GM08714 (cell line): ENCODE measurements around the gene SNN.

Source experiments
- H3K4me3 ChIP-seq: fragments of 200-500 bp; sonication (Bioruptor generic); 2 replicates; pipeline ENCODE4 v1.5.1; 2014; ENCODE audit warnings: mild to moderate bottlenecking, low read length, inconsistent platforms
- ZNF274 ChIP-seq: IDR thresholded peaks from 2 replicates; pipeline ENCODE4 v1.6.1; 2012; ENCODE audit warnings: mild to moderate bottlenecking, low read depth, low read length

SNN gene

DNA sequence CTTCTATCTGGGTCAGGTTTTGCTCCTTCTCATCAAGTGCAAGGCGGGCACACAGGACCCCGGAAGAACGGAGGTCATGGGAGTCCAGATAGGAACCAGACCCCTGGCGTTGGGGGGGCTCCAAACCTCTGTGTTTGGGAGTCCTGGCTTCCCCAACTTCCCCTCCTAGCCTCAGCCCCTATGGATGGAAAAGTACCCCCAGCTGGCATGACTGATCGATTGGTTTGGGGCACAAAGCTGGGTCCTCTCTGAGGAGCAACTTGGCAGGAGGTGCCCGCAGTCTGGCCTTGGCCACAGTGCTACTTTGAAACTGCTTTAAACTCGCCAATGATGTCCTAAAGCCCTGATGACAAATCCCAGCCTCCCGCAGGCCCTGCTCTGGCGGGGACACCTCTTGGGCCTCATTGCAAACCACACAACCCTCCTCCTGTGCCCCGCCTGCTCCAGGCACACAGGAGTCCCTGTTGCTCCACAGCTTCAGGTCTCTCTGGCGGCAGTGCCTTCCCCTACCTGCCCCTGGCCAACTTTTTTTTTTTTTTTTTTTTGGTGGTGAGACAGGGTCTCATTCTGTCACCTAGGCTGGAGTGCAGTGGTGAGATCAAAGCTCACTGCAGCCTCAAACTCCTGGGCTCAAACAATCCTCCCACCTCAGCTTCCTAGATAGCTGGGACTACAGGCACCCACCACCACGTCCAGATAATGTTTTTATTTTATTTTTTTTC is 38.0 kb upstream of the SNN start:
- no peak overlapping the region for H3K4me3 ChIP-seq
- TF ChIP-seq ZNF274: no peak

DNA sequence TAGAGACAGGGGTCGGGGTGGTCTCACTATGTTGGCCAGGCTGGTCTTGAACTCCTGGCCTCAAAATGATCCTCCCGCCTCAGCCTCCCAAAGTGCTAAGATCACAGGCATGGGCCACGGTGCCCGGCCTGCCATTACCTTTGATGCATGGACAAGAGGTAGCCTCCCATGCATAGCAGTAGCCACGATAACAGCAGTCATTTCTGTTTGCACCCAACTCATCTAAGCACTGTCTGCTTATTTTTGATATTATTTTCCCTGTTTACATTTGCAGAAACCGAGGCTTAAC is 37.5 kb upstream of the SNN start:
- TF ChIP-seq ZNF274: no peak
- H3K4me3 ChIP-seq: no peak overlapping the region

DNA sequence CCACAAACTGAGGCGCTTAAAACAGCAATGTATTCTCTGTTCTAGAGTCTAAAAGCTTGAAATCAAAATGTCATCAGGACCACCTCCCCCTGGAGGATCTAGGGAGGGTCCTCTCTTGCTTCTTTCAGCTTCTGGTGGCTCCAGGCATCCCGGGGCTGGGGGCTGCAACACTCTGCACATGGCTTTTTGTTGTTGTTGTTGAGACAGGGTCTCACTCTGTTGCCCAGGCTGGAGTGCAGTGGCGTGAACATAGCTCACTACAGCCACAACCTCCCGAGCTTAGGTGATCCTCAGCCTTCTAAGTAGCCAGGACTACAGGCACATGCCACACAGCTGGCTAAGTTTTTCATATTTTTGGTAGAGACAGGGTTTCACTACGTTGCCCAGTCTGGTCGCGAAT is 37.0 kb upstream of the SNN start:
- no peak overlapping the region for H3K4me3 ChIP-seq
- no peak for TF ChIP-seq ZNF274

DNA sequence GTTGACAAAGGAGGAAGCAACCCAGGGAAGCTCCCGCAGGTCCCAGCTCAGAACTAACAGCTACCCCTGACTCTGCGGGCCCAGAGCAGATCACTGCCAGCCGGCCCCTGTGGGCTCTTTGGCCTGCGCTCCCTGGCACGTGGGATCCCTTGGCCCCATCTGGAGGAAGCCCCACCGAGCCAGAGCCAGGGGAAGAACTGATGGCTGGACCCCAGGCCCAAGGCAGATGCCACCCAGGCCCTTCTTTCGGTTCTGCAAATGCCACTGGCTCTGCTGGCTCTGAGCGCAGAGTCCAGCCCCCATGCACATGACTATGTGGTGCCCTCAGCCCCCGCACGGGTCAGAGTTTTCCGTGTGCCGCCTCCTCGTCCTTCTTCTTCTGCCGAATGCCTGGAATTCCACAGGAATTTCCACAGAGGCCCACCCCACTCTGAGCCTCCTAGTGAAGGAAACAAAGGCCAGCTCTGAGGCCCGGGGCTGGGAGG is 35.8 kb upstream of the SNN start:
- no peak overlapping the region for H3K4me3 ChIP-seq
- no peak for TF ChIP-seq ZNF274

DNA sequence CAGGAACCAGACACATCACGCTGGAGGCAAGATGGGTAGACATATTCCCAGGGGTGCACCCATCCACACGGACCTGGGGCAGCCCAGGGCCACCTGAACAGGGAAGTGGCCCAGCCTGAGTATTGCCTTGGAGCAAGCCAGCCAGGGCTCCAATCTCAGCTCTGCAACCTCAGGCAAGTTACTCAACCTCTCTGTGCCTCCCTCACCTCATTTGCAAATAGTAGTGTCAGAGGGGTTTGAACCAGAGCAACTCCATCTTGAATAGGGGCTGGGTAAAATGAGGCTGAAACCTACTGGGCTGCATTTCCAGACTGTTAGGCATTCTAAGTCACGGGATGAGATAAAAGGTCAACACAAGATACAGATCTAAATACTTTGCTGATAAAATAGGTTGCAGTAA is 35.1 kb upstream of the SNN start:
- TF ChIP-seq ZNF274: no peak
- H3K4me3 ChIP-seq: no peak overlapping the region

DNA sequence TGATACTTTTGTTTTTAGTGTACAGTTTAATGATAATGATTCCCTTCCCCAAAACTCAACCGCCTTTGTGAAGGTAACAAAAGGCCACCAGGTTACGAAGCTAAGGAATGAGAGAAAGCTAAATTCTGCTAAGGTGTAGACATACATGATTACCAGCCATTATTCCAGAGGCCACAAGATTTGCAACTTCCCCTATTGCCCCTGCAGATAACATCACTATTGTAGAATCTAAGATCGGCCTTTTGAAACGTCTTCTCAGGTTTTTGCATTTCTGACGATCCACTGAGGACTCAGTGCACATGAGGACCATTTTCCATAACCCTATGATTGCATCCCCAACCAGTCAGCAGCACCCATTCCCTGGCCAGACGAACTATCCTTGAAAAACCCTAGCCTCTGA is 33.9 kb upstream of the SNN start:
- no peak for TF ChIP-seq ZNF274
- H3K4me3 ChIP-seq: no peak overlapping the region

DNA sequence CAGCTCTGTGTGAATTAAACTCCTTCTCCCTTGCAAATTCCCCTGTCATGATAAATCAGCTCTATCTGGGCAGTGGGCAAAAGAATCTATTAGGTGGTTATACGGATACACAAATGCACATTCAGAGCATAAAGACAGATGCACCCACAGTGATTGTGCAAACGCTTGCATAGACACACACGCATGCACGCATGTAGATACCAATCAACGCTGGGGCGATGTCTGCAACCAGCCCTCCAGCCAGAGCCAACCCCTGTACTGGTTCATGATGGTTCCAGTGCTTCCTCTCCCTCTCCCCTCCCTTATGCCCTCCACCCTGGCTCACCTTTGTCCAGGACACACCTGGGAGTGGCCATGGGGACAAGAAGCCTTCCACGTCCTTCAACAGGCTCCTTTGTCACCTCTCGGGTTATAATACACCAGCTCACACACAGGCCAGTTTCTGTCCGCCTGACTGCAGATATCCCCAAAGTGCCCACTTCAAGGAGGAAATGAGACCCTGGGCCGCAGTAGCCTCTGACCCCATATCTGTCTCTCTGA is 33.1 kb upstream of the SNN start:
- no peak for TF ChIP-seq ZNF274
- H3K4me3 ChIP-seq: no peak overlapping the region

DNA sequence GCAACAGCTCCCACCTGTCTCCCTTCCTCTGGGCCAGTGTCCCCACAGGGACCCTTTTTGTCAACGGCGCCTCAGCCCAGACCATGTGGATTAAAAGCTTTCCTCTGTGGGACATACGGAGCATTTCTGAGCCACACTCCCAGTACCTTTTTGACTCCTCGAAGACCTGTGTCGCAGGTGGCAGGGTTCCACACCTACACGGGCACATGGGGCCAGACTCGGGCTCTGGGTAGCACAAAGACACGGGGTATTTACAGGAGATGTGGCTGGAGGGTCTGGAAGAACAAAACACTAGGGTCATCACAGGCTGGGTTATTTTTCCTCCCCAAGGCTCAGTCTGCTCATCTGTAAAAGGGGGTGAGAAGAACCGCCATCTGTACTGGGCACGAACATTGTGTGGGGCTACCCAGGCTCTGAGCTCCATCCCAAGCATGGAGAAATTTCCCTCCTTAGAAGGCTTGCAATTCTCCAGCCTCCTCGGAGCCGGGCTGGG is 32.5 kb upstream of the SNN start:
- no peak for TF ChIP-seq ZNF274
- H3K4me3 ChIP-seq: no peak overlapping the region

DNA sequence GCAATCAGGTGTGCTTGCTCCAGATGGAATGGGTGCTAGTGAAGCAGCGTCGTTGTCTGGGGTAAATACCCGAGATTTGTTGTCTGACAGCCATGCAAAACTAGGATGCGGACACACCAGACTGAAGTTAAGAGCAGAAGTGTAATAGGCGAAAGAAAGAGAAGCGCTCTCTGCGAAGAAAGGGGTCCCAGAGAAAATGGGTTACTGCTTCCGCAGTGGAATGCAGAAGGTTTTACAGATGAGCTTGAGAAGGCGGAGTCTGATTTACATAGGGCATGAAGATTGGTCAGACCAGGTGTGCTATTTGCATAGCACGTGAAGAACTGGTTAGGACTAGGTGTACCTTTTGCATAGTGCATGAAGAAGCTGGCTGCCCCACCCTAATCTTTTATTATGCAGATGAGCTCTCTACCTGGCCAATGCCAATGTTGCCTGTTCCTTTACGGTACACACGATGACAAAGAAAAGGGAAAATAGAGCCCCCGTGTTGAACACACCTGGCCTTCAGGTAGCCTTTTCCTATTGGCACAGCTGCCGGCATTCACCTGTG is 32.0 kb upstream of the SNN start:
- no peak for TF ChIP-seq ZNF274
- H3K4me3 ChIP-seq: no peak overlapping the region

DNA sequence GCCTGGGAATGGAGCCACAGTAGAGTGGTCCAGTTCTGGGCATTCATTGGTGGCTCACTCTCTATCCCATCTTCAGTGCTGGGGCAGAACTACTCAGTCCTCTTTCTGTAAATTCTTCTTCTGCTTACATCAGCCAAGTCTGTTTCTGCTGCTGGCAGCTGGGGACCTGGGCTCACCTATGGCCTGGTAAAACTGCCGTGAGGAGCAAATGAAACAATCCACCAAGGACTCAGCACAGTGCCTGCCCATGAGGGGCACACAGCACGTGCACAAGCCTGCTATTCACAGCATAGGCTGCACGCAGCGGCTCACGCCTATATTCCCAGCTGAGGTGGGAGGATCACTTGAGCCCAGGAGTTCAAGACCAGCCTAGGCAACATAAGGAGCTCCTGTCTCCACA is 30.9 kb upstream of the SNN start:
- no peak for TF ChIP-seq ZNF274
- H3K4me3 ChIP-seq: no peak overlapping the region

DNA sequence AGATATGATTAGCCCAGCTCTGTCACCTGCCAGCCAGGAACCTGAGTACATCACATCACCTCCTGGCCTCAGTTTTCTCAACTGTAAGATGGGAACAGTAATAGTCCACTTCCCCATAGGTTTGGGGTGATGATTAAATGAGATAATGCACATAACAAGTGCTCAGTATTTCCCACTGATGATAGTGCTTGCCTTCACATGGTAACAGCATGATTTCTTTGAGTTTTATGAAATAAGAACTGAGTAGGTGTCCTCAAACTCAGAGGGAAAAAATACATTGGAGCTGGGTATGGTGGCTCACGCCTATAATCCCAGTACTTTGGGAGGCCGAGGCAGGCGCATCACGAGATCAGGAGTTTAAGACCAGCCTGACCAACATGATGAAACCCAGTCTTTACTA is 30.1 kb upstream of the SNN start:
- TF ChIP-seq ZNF274: no peak
- H3K4me3 ChIP-seq: no peak overlapping the region

DNA sequence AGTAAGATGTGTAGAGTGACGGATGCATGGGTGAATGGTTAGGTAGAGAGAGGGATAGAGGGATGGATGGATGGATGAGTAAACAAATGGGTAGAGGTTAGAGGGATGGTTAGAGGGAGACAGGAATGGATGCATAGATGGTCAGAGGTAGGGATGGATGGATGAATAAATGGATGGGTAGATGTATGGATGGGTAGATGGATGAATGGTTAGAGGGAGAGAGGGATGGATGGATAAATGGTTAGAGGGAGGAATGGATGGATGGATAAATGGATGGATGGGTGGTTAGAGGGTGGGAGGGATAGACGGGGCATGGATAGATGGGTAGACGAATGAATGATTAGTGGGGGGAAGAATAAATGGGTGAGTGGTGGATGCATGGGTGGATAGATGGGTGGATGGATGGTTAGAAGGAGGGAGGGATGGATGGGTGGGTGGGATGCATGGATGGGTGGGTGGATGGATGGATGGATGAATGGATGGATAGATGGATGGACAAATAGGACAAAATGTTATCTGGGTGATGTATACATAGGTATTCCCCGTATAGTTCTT is 29.2 kb upstream of the SNN start:
- TF ChIP-seq ZNF274: no peak
- H3K4me3 ChIP-seq: no peak overlapping the region

DNA sequence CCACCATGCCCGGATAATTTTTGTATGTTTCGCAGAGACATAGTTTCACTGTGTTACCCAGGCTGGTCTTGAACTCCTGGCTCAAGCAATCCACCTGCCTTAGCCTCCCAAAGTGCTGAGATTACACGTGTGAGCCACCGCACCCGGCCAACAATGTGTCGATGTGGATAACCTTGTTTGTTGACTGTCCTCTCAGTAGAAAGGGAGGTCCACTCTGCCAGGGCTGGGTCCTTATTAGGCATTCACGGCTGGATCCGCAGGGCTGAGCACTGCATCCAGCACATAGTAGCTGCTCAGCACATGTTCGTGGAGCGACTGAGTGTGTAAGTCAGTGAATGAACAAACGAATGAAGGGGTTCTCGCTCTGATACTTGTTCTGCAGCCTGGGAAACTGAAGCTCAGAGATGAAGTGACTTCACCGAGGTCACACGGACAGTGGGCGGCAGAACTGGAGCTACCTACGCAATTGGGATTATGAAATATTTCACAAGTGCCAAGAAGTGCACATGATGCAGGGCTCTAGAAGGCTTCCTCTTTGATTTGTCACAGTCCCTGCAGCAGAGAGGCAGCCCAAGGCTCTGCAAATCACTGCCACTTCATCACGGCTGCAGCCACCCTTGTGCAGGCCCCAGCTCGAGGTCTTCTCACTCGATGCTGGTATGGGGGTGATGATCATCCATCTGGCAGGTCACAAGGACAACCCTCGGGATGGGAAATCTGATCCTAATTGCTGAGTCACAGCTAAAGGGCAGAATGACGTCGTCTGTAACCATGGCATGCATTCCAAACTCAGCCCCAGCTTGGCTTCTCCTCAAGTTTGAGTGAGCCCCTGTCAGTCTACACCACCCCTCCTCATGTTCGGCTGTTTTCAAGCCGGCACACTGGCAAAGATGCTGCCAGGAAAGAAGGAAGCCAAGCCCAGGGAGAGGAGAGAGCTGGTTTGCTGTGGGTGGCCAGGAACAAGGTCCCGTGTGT is 28.0 kb upstream of the SNN start:
- H3K4me3 ChIP-seq: no peak overlapping the region
- no peak for TF ChIP-seq ZNF274
